ENCODE data around the gene HPN. TPM values are rescaled to one million over a fixed set of nuclear protein-coding genes. Genes with fewer than 3 reads are reported as not detected.
"Not testable (repeated sequence)": the region's sequence is repeated elsewhere in the genome, so short reads cannot be mapped to it uniquely, and the experiment has no call there.

HPN gene
- polyA plus RNA-seq, 3 donors: 88.8 to 142 (median 117) TPM

DNA sequence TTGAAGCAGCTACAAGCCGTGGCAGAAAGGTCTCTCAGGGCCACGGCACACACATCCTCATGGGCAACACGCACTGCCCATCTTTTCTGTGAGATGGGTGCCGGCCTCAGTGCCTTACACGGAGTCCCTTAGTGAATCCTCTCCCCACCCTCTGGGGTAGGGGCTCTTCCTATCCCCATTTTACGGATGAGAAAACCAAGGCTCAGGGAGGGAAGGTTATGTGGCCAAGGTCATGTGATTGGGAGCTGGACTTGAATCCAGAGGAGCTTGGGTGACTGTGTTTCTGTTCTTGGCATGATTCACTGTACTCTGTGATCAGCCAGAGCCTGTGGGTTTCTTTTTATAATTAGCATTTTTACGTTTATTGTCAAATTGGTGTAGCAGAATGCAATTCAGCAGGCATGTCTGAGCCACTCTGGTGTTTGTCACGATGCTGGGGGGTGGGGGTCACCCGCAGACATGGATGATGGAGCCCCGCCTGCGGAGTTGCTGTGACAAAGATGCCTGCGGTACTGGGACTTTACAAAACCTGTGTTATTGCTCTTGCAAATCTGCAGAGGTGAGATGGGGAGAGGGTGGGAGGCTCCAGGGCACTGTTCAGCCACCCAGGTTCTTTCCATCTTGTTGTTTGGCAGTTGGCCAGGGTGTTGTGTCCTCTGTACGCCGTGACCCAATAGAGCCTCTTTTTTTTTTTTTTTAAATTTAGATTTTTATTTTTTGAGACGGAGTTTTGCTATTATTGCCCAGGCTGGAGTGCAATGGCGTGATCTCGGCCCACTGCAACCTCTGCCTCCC, 6.7 kb upstream of the HPN start:
- no peak for DNase-seq (ENCODE audit: extremely low read depth in 1 of 11, low read depth in 9 of 11, low spot score in 4 of 11)

DNA sequence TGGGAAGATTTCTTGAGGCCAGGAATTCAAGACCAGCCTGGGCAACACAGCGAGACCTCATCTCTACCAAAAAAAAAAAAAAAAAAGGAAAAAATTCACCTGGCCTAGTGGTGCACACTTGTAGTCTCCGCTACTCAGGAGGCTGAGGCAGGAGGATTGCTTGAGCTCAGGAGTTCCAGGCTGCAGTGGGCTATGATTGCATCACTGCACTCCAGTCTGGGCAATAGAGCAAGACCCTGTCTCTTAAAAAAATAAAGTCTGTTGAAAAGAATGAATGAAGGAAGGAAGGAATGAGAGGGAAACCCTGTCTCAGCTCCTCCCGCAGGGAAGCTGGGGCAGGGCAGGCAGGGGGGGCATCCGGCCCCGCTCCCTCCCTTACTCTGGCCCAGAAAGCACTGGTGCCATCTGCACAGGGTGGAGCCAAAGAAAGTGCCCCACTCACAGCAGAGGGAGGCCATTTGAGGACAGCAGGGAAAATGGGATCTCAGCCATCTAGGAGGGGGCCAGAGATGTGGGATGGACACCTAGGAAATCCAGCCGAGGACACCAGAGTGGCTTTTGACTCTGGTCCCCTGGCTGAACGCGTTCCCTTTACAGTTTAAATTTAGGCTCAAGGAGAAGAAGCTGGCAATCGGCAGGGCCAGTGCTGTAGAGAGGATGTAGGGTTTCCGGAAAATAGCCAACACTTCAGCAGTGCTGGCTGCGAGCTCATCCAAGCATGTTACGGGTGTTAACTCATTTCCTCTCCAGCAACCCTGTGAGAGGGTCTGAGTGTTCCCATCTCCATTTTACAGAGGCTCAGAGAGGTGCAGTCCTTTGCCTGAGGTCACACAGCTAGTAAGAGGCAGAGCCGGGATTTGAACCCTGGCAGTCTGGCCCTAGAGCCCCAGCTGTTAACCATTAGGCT, 3.6 kb upstream of the HPN start:
- no peak for DNase-seq (ENCODE audit: extremely low read depth in 1 of 11, low read depth in 9 of 11, low spot score in 4 of 11)

DNA sequence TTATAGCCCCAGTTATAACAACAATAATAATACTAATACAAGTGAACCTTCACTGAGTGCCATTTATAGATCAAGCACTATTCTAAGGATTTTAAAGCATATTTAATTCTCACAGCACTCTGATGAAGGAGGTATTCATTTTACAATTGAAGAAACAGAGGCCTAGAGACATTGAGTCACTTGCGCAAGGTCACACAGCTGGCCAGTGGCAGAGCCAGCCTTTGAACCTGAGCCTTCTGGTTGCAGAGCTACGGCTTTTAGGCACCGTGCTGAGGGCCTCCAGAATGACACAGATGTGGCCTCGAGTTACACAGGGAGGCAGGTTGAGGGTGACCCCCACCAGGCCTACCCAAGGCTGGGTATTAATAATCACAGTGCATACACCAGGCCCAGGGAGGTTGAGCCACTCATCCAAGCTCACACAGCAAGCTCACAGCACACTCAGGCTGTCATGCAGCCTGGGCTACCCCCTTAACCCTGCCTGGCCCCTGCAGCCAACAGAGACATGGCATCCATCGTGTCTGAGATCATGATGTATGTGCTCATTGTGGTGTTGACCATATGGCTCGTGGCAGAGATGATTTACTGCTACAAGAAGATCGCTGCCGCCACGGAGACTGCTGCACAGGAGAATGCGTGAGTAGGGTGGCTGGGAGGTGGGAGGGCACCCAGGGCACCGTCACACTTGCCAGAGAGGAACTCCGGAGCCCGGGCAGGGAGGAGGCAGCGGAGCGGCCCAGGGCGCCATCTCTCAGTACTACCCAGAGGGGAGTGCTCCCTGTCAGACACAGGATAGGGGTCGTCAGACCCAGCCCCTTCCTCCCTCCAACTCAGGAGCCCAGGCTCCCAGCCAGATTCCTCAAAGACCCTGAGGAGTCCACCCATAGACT, 2.7 kb upstream of the HPN start:
- no peak for DNase-seq (ENCODE audit: extremely low read depth in 1 of 11, low read depth in 9 of 11, low spot score in 4 of 11)

GRCh38 chr19:35039881-35040825, 1.4 kb upstream of the HPN start:
- no peak for DNase-seq (ENCODE audit: extremely low read depth in 1 of 11, low read depth in 9 of 11, low spot score in 4 of 11)

- no peak for DNase-seq (ENCODE audit: extremely low read depth in 1 of 11, low read depth in 9 of 11, low spot score in 4 of 11)
Observed at GRCh38 chr19:35040826-35041547, 534 bp upstream of the HPN start.

GRCh38 chr19:35042056-35042730, 672 bp downstream of the HPN start:
- DNase-seq (ENCODE audit: extremely low read depth in 1 of 11, low read depth in 9 of 11, low spot score in 4 of 11): peak in 1 of 11 donors; percentile 65

- no peak for DNase-seq (ENCODE audit: extremely low read depth in 1 of 11, low read depth in 9 of 11, low spot score in 4 of 11)
Observed at GRCh38 chr19:35042954-35043604, 1.6 kb downstream of the HPN start.

DNA sequence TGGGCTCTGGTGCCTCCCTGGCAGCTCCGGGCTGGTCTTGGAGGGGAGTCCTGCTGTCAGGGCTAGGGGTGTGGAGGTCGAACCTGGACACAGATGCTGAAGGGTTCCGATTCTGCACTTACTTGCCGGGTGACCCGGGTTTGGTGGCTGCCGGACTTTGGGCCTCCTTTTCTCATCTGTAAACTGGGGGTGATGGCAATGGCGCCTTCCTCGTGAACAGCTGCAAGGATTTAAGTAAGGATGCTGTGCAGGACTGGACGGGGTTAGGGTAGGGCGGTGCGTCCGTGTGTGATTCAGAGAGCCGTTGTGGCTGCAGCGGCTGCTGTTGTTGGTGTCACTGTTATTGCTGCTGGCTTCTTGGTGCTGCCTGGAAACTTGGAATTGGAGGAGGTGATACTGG, 2.4 kb downstream of the HPN start:
- no peak for DNase-seq (ENCODE audit: extremely low read depth in 1 of 11, low read depth in 9 of 11, low spot score in 4 of 11)

- DNase-seq (ENCODE audit: extremely low read depth in 1 of 11, low read depth in 9 of 11, low spot score in 4 of 11): no peak
Observed at GRCh38 chr19:35044317-35045117, 3.0 kb downstream of the HPN start.

DNA sequence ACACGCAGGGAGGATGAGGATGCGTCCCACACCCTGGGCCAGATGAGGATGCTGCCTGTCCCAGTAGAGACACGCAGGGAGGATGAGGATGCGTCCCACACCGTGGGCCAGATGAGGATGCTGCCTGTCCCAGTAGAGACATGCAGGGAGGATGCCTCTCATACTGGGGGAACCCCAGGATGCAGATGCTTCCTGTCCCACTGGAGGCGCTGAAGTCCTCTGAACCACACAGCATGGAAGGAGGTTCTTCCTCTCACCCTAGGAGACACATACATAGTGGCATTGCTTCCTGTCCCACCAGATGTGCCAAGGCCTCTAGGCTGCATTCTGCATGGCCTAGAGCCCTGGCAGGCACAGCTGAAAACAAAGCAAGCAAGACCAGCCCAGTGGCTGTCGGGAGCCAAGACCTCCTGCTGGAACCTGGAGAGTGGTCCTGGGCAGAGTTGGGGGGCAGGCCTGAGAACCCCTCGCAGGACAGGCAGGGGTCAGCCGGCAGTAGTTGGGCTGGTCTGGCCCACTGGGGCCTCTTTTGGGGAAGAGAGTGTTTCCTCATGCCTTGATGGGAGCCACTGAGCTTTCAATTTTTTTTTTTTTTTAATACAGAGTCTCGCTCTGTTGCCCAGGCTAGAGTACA, 4.3 kb downstream of the HPN start:
- DNase-seq (ENCODE audit: extremely low read depth in 1 of 11, low read depth in 9 of 11, low spot score in 4 of 11): no peak

GRCh38 chr19:35046461-35046860, 4.9 kb downstream of the HPN start:
- DNase-seq (ENCODE audit: extremely low read depth in 1 of 11, low read depth in 9 of 11, low spot score in 4 of 11): no peak

DNA sequence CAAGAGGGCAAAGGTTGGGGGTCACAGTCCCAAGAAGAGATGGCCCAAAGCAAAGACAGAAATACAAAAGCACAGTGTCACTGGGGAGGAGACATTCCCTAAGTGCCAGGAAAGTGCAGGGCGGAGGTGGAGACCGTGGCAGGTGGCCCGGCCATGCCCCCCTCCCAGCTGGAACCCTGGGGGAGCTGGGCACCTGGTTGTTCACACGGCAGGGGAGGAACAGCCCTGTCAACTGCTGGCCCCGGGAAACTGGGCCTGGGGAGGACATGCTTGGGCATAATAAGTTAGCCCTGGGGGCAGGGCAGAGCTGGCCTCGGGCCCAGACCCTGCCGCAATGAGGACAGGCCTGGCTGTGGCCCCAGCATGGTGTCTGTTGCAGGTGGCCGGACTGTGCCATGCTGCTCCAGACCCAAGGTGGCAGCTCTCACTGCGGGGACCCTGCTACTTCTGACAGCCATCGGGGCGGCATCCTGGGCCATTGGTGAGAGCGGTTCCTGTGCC, 7.4 kb downstream of the HPN start:
- DNase-seq (ENCODE audit: extremely low read depth in 1 of 11, low read depth in 9 of 11, low spot score in 4 of 11): no peak

DNA sequence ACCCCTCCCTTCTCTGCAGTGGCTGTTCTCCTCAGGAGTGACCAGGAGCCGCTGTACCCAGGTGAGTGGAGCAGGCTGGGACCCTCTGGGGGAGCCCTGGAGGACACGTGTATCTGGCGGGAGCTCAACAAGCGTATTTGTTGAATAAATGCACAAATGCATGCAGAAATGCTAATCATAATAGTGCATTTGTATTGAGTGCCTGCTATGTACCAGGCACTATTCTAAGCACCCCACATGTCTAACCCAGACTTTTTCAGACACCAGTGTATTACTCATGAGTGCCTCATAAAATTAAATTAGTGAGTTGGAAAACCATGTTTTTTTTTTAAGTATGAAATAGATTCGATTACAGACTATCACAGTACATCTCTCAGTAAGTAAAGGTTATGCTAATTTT, 7.9 kb downstream of the HPN start:
- DNase-seq (ENCODE audit: extremely low read depth in 1 of 11, low read depth in 9 of 11, low spot score in 4 of 11): no peak

DNA sequence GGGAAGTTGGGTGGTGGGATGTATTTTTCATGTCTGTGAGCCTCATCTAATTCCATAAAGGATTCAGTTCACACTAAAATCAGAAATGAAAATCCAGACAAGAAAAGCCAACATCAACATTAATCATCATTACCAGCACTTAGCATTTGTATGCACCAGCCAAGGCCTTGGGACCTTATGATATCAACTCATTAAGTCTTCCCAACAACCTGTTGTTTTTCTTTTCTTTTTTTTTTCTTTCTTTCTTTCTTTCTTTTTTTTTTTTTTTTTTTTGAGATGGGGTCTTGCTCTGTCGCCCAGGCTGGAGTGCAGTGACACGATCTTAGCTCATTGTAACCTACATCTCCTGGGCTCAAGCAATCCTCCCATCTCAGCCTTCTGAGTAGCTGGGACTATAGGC, 9.1 kb downstream of the HPN start:
- DNase-seq (ENCODE audit: extremely low read depth in 1 of 11, low read depth in 9 of 11, low spot score in 4 of 11): not testable (repeated sequence)

GRCh38 chr19:35051268-35051667, 9.7 kb downstream of the HPN start:
- not testable (repeated sequence) for DNase-seq (ENCODE audit: extremely low read depth in 1 of 11, low read depth in 9 of 11, low spot score in 4 of 11)
